A549 (cell line): Measurements from ENCODE around the gene CHD9.
"Not testable (repeated sequence)": the region's sequence is repeated elsewhere in the genome, so short reads cannot be mapped to it uniquely, and the experiment has no call there.

ENCODE experiments used
- CBX2 ChIP-seq: fragments of 200-600 bp; sonication (generic); IDR thresholded peaks from 2 replicates; pipeline ENCODE4 v1.6.1; 2016; ENCODE audit warnings: low read depth, mild to moderate bottlenecking, borderline replicate concordance
- CHD2 ChIP-seq: fragments of 150-350 bp; IDR thresholded peaks from 2 replicates; pipeline ENCODE4 v1.6.1; 2014; ENCODE audit warnings: low read length; ENCODE audit not compliant: partially characterized antibody
- EP300 ChIP-seq, 2 experiments: fragments of >200 bp; sonication (Bioruptor Twin); formaldehyde crosslinking; IDR thresholded peaks; 2 replicates in 1 of 2; 3 replicates in 1 of 2; pipeline ENCODE4 v1.6.1; 2016 to 2017
- POLR2AphosphoS2 ChIP-seq: conservative IDR thresholded peaks from 2 replicates; pipeline ENCODE4 v1.6.1; 2012; ENCODE audit warnings: low read length, improper control_type of control experiment, inconsistent platforms
- SMC3 ChIP-seq: fragments of >200 bp; sonication (Bioruptor Twin); formaldehyde crosslinking; IDR thresholded peaks from 3 replicates; pipeline ENCODE4 v1.6.1; 2018; ENCODE audit warnings: inconsistent platforms
- TP53 ChIP-seq: fragments of 250-450 bp; sonication (Bioruptor Pico); IDR thresholded peaks from 2 replicates; pipeline ENCODE4 v1.5.0; 2021; ENCODE audit warnings: mild to moderate bottlenecking, moderate library complexity
- TF ChIP-seq, protein P1 (sequence below): fragments of >200 bp; sonication (Bioruptor Twin); formaldehyde crosslinking; IDR thresholded peaks from 3 replicates; pipeline ENCODE4 v1.5.1; 2016

DNA sequence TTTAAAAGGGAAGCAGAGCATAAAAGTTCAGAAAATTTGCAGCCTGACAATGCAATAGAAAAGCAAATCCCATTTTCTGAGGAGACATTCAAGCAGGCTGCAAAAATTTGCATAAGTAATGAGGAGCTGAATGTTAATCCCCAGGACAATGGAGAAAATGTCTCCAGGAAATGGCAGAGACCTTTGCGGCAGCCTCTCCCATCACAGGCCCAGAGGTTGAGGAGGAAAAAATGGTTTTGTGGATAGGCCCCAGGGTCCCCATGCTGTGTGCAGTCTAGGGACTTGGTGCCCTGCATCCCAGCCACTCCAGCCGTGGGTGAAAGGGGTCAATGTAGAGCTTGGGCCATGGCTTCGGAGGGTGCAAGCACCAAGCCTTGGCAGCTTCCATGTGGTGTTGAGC, 19.5 kb downstream of the CHD9 start:
- not testable (repeated sequence) for TF ChIP-seq EP300 (IDR thresholded peaks at IDR 0.05); SMC3; POLR2AphosphoS2; CHD2; CBX2; TP53 (CRISPR knock-in tag)
- TF ChIP-seq, protein P1, sequence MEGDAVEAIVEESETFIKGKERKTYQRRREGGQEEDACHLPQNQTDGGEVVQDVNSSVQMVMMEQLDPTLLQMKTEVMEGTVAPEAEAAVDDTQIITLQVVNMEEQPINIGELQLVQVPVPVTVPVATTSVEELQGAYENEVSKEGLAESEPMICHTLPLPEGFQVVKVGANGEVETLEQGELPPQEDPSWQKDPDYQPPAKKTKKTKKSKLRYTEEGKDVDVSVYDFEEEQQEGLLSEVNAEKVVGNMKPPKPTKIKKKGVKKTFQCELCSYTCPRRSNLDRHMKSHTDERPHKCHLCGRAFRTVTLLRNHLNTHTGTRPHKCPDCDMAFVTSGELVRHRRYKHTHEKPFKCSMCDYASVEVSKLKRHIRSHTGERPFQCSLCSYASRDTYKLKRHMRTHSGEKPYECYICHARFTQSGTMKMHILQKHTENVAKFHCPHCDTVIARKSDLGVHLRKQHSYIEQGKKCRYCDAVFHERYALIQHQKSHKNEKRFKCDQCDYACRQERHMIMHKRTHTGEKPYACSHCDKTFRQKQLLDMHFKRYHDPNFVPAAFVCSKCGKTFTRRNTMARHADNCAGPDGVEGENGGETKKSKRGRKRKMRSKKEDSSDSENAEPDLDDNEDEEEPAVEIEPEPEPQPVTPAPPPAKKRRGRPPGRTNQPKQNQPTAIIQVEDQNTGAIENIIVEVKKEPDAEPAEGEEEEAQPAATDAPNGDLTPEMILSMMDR, result not testable (repeated sequence)
